Activated CD8-positive, alpha-beta T cell treated with anti-CD3 and anti-CD28 coated beads for 36 hours (primary cell): Measurements from ENCODE around the gene EXTL1. TPM values are rescaled to one million over a fixed set of nuclear protein-coding genes. Genes with fewer than 3 reads are reported as not detected.

Source experiments
- ATAC-seq: fragments of 200-7000 bp; cut with Tn5 transposase; one replicate; pipeline ENCODE4 v1.10.0; 2021; ENCODE audit warnings: mild to moderate bottlenecking, moderate library complexity
- CTCF ChIA-PET: fragments of 350-600 bp; sonication (Branson Sonifier 250); formaldehyde crosslinking; loops from one replicate; lab custom pipeline; 2021; ENCODE audit warnings: antibody characterized with exemption; lab: Charles Lee
- POLR2A ChIA-PET: fragments of 350-600 bp; sonication (Branson Sonifier 250); formaldehyde crosslinking; loops from one replicate; lab custom pipeline; 2021; ENCODE audit warnings: antibody characterized with exemption; lab: Charles Lee
- DNase-seq: peaks from one replicate; pipeline ENCODE4 v3.0.0-alpha.2; 2020
- H3K27ac Mint-ChIP-seq: one replicate; pipeline ENCODE4 v1.8.0; 2021; ENCODE audit warnings: mild to moderate bottlenecking, mixed read lengths
- H3K27me3 Mint-ChIP-seq: one replicate; pipeline ENCODE4 v1.8.0; 2021; ENCODE audit warnings: mixed read lengths
- H3K36me3 Mint-ChIP-seq: one replicate; pipeline ENCODE4 v1.8.0; 2021; ENCODE audit warnings: low read depth, mixed read lengths
- H3K4me1 Mint-ChIP-seq: one replicate; pipeline ENCODE4 v1.8.0; 2021; ENCODE audit warnings: low read depth, mixed read lengths
- H3K4me3 Mint-ChIP-seq: one replicate; pipeline ENCODE4 v1.8.0; 2021; ENCODE audit warnings: mild to moderate bottlenecking, moderate library complexity, mixed read lengths
- H3K9me3 Mint-ChIP-seq: one replicate; pipeline ENCODE4 v1.8.0; 2021; ENCODE audit warnings: mixed read lengths
- intact Hi-C: fragments of 100-400 bp; cut with micrococcal nuclease; formaldehyde crosslinking; loops from one replicate; pipeline ENCODE4 v1.10.0; 2022
- total RNA-seq, 2 experiments: library from RNA; stranded (reverse); gene quantifications; one replicate each; pipeline ENCODE4 v1.2.3, GENCODE V29; 2021
- TF ChIP-seq, protein P1 (sequence below): fragments of 200-600 bp; IDR thresholded peaks from one replicate; pipeline ENCODE4 v1.8.0; 2022; ENCODE audit warnings: antibody characterized with exemption, mild to moderate bottlenecking

EXTL1 gene
- total RNA-seq, 2 experiments from 2014 or later, result not detected

DNA sequence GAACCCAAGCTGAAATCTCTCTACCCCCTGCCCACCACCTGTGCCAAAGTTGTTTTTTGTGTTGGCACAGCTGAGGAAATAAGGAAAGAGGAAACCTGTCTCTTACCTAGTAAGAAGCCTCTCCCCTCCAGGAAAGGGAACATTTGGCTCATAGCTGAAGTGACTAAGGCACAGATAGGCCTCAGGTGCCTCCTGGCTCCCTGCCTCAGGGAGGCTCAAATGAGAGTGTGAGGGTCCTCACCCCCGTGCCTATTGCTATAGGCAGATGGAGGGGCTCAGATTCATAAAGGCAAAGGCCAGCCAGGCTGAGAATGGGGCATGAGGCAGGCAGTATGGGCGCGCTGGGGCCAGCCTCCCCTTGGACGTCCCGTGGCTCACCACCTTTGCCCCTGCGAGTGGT, 16.9 kb downstream of the EXTL1 start:
- DNase-seq (no peak), ATAC-seq (no peak)
- no peak overlapping the region for H3K27ac Mint-ChIP-seq
- H3K4me1 Mint-ChIP-seq, result peaks cover 14% of the 10 kb centered on the region
- TF ChIP-seq, protein P1, sequence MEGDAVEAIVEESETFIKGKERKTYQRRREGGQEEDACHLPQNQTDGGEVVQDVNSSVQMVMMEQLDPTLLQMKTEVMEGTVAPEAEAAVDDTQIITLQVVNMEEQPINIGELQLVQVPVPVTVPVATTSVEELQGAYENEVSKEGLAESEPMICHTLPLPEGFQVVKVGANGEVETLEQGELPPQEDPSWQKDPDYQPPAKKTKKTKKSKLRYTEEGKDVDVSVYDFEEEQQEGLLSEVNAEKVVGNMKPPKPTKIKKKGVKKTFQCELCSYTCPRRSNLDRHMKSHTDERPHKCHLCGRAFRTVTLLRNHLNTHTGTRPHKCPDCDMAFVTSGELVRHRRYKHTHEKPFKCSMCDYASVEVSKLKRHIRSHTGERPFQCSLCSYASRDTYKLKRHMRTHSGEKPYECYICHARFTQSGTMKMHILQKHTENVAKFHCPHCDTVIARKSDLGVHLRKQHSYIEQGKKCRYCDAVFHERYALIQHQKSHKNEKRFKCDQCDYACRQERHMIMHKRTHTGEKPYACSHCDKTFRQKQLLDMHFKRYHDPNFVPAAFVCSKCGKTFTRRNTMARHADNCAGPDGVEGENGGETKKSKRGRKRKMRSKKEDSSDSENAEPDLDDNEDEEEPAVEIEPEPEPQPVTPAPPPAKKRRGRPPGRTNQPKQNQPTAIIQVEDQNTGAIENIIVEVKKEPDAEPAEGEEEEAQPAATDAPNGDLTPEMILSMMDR, result no peak
- H3K27me3 Mint-ChIP-seq, result peaks cover 5% of the 10 kb centered on the region
- intact Hi-C loops, result loop anchor here (10.0 kb wide), 1 partner anchor 106 kb away; no protein-coding TSS in a partner anchor
- H3K9me3 Mint-ChIP-seq, result no peaks in the 10 kb centered on the region
- CTCF ChIA-PET, result interaction anchor here (0.8 to 2.3 kb wide), 6 partner anchors 9 to 132 kb away, joined by 3 to 9 read pairs (median 4); partner anchors contain the start of gene ZNF593
- POLR2A ChIA-PET, result no interaction called here
- H3K36me3 Mint-ChIP-seq, result no peaks in the 10 kb centered on the region
- H3K4me3 Mint-ChIP-seq, result no peak overlapping the region

DNA sequence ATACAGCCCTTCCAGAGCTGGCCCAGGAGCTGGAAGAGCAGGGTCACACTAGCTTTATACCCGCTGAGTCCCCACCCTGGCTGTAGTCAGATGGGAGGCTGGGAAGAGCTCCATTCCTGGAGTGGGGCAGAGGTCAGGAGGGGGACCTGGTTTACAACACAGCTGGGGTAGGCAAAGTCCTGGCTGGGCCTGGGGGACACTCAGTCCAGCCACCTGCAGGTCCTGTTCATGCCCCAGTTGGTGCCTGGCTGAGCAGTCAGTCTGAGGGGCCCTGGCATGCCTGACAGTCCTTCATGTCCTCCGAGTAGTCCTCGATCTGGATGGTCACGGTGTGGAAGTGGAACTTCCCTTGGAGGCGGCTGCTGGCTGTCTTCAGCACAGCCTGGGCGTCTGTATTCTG, 17.3 kb downstream of the EXTL1 start:
- POLR2A ChIA-PET, result no interaction called here
- H3K27ac Mint-ChIP-seq, result no peak overlapping the region
- no peaks in the 10 kb centered on the region for H3K36me3 Mint-ChIP-seq
- TF ChIP-seq, protein P1, result no peak
- intact Hi-C loops, result loop anchor here (10.0 kb wide), 1 partner anchor 106 kb away; no protein-coding TSS in a partner anchor
- no peaks in the 10 kb centered on the region for H3K9me3 Mint-ChIP-seq
- peaks cover 14% of the 10 kb centered on the region for H3K4me1 Mint-ChIP-seq
- no peak for DNase-seq
- peaks cover 8% of the 10 kb centered on the region for H3K27me3 Mint-ChIP-seq
- H3K4me3 Mint-ChIP-seq, result no peak overlapping the region
- CTCF ChIA-PET, result interaction anchor here (0.8 to 2.3 kb wide), 6 partner anchors 9 to 131 kb away, joined by 3 to 9 read pairs (median 4); partner anchors contain the start of gene ZNF593
- no peak for ATAC-seq

DNA sequence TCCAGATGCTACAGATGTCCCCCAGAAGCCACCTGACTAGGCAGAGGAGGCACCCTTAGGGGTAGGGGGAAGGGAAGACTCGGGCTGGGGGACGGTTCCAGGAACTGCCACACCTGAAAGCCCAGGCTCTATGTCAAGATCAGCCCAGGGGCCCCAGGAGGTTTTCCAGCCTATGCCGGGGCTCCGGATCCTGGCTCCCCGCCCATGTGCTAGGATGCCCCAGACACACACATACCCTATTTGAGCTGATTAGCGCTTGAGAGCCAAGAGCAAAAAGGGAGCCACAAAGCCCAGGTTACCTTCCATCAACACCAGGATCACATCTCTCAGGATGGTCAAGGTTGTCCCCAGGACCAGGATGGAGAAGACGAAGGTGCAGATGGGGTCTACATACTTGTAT, 19.8 kb downstream of the EXTL1 start:
- POLR2A ChIA-PET, result interaction anchor here (1.0 to 1.3 kb wide), 3 partner anchors 14 to 25 kb away, joined by 3 read pairs; no protein-coding TSS in a partner anchor
- intact Hi-C loops, result no loop called here
- Mint-ChIP-seq H3K27ac (no peak overlapping the region), H3K9me3 (no peaks in the 10 kb centered on the region), H3K36me3 (no peaks in the 10 kb centered on the region), H3K4me3 (no peak overlapping the region), H3K27me3 (peaks cover 26% of the 10 kb centered on the region), H3K4me1 (peaks cover 5% of the 10 kb centered on the region)
- DNase-seq, result no peak
- no peak for ATAC-seq
- TF ChIP-seq, protein P1, result no peak
- CTCF ChIA-PET, result interaction anchor here (0.7 to 3.4 kb wide), 4 partner anchors 9 to 103 kb away, joined by 3 to 10 read pairs (median 4); no protein-coding TSS in a partner anchor

DNA sequence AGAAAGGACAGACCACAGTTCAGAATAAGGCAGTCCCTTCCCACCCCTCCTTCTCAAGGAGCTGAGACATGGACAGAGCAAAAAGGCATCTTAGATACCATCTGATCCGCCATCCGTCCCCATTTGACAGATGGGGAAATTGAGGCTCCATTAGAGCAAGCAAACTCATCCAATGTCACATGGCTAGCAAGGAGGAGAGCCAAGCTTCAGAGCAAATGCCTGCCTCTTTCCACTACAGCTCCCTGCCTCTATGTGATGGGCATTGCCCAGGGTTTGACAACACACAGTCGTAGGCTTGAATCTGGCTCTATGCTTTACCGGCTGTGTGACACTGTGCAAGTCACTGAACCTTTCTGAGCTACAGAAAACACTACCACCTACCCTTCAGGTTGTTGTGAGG, 20.4 kb downstream of the EXTL1 start:
- no peaks in the 10 kb centered on the region for H3K36me3 Mint-ChIP-seq
- ChIA-PET CTCF (interaction anchor here (0.9 to 3.4 kb wide), 5 partner anchors 9 to 103 kb away, joined by 3 to 10 read pairs (median 3); no protein-coding TSS in a partner anchor), POLR2A (interaction anchor here (1.0 to 1.3 kb wide), 2 partner anchors 18 to 24 kb away, joined by 3 read pairs; no protein-coding TSS in a partner anchor)
- DNase-seq (no peak), ATAC-seq (no peak)
- intact Hi-C loops, result no loop called here
- H3K4me3 Mint-ChIP-seq, result no peak overlapping the region
- peaks cover 2% of the 10 kb centered on the region for H3K4me1 Mint-ChIP-seq
- peaks cover 31% of the 10 kb centered on the region for H3K27me3 Mint-ChIP-seq
- TF ChIP-seq, protein P1, result no peak
- no peak overlapping the region for H3K27ac Mint-ChIP-seq
- no peaks in the 10 kb centered on the region for H3K9me3 Mint-ChIP-seq

DNA sequence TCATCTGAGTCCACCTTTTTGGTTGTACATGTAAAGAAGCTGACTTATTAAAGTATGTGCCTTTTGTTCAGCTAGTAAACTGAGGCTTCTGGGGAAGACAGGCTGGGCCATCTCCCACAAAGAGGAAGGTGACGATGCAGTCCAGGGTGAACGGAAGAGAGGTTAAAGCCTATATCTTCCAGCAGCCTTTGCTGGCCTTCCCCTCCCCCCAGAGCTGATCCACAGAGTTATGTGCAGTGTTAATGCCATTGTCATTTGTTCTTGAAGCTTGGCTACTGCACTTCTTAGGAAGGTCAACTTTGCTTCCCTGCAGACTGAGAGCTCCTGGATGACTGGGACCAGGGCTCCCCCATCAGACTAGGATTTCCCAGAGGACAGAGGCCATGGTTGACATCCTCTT, 22.2 kb downstream of the EXTL1 start:
- H3K27me3 Mint-ChIP-seq, result peaks cover 46% of the 10 kb centered on the region
- no peak overlapping the region for H3K27ac Mint-ChIP-seq
- no peaks in the 10 kb centered on the region for H3K9me3 Mint-ChIP-seq
- peaks cover 2% of the 10 kb centered on the region for H3K4me1 Mint-ChIP-seq
- CTCF ChIA-PET, result interaction anchor here (1.3 to 5.0 kb wide), 4 partner anchors 9 to 148 kb away, joined by 3 to 31 read pairs (median 7); no protein-coding TSS in a partner anchor
- DNase-seq (no peak), ATAC-seq (no peak)
- TF ChIP-seq, protein P1, result no peak
- H3K4me3 Mint-ChIP-seq, result no peak overlapping the region
- H3K36me3 Mint-ChIP-seq, result no peaks in the 10 kb centered on the region
- intact Hi-C loops, result no loop called here
- POLR2A ChIA-PET, result no interaction called here
